HS-27A (cell line): ENCODE measurements around the gene KPNA3.
"Not testable (repeated sequence)": the region's sequence is repeated elsewhere in the genome, so short reads cannot be mapped to it uniquely, and the experiment has no call there.

Experiments used
- DNase-seq: peaks from one replicate; pipeline ENCODE4 v3.0.0-alpha.2; 2012; ENCODE audit warnings: low read depth, missing footprints

The KPNA3 gene

DNA sequence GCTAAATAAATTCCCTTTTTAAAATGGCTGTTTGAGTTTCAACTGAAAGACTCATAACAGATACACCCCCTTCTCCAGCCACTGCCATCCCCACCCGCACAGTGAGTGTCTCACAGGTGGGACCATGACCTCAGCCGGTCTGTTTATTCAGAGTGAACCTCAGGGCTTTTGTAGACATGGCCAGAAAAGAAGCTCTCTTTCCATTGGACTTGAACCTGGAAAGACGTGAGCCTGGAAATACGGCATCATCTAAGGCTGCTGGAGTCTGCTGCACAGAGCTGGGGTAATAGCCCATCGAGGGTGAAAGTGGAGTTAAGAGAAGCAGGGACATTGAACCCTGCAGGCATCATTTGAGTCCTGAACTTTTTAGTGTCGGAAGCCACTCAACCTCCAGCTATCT is 15.2 kb upstream of the KPNA3 start:
- no peak for DNase-seq

DNA sequence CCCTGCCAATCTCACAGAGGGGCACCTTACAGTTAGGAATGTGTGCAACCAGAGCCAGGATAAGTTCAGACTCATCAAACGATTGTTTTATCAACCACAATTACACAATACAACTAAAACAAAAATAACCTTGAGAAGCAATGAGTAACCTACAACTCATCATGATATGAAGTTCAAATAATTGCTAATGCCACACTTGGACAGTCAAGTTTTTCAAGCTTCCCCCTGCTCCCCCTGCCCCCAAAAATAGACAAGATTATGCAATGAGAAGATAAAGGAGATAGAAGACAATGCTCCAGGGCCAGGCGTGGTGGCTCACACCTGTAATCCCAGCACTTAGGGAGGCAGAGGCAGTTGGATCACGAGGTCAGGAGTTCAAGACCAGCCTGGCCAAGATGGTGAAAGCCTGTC is 13.6 kb upstream of the KPNA3 start:
- no peak for DNase-seq

DNA sequence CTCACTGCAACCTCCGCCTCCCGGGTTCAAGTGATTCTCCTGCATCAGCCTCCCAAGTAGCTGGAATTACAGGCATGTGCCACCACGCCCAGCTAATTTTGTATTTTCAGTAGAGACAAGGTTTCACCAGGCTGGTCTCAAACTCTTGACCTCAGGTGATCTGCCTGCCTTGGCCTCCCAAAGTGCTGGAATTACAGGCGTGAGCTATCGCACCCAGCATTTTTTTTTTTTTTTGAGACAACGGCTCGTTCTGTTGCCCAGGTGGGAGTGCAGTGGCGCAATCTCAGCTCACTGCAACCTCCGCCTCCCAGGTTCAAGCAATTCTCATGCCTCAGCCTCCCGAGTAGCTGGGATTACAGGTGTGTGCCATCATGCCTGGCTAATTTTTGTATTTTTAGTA is 10.6 kb upstream of the KPNA3 start:
- not testable (repeated sequence) for DNase-seq

DNA sequence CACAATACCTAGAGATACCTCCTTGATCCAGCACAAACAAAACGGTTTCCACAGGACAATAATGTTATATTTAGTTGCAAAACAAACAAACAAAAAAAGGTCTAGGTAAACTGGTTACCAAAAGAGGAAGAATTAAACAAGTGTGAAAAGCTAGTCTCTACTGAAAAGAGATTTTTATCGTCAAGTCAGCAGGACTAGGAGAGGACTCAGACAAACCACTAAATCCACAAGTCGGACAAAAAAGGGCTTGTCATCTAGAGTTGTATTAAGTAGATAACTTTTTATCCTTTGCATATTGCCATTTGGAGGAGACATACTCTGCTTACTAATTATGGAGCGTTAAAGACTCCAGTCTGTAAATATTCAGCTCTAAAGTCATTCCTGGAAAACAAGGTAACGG is 9.9 kb upstream of the KPNA3 start:
- no peak for DNase-seq

DNA sequence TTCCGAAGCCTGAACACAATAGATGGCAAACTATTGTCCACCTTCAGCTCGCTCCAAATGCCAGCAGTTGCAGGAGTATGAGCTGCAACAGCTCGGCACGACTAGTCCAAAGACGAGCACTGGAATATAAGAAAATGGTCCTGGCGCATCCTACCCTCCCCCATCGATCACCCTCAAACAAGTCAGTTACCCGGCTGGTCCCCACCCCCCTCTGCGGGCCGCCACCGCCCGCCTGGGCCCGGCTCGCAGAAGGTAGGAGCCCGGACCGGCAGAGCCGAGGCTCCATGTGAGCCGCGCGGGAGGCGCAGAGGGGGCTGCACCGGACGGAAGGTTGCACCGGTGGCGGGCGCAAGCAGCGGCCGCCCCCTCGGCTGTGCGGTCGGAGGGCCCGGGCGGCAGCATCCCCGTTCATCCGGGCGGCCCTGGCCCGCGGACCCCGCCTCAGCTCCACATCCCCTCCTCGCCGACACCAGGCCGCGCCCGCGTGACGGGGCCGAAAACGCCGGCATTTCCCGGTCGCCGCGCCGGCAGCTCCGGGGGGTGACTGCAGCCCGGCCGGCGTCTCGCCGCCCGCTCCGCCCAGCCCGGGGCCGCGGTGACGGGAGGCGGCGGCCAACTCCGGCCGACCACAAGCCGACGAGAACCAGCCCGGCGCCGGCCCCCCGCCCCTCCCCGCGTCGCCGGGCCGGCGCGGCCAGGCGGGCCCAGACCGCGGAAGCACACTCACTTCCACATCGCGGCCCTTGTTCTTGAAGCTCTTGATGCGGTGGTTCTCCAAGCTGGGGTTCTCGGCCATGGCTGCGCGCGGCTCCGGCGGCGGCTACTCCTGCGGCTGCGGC is 552 bp downstream of the KPNA3 start:
- no peak for DNase-seq

DNA sequence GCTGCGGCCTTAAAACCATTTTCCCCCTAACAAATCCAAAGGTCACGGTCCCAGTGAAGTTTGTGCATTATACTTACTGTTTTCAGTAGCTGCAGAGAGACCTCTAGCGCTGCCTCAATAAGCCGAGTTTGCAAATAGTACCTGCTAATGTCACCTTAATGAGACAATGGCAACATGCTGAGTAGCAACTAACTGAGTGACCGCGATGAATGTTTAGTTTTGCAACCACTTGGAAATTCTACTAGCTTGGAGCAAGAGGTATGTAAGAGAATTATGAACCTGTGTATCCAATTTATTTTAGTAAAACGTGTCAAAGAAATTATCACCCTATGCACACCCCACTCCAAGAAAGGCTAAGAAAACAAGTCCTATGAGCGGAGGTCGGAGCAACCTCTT is 1.2 kb downstream of the KPNA3 start:
- DNase-seq, result no peak

DNA sequence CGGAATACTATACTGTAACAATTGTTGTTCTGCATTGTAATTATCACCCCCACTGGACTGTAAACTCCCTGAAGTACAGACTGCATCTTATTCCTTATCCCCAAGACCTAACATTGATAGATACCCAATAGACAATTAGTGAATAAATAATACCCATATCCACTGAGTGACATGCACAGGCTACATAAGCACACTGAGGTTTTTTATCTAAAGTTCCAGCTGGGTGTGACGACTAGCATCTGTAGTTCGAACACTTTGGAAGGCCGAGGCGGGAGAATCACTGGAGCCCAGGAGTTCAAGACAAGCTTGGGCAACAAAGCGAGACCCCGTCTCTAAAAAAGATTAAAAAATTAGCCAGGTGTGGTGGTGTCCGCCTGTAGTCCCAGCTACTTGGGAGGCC is 2.5 kb downstream of the KPNA3 start:
- no peak for DNase-seq

DNA sequence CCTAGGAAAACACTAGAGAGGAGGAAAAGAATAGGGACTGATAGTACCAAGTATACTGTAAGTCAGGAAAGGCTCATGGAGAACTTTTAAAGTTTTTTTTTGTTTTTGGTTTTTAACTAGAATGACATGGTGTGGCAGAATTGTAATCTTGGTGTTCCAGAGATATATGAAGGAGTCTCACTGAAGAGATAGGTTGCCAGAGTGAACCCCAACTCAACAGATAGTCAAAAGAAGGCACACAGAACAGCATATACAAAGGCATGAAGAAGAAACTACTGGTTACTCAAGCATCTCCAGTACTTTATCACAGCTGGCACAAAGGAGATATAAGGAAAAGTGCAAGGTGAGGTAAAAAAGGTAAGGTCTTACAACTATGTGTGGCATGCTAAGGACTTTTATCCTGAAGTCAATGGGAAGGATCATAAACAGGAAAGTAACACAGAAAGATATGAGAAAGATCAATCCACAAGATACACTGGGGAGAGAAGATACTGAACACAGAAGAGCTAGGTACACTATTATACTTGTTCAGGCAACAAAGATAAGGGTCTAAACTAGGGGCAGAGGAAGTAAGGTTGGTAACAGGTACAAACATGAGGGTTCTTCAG is 6.0 kb downstream of the KPNA3 start:
- DNase-seq, result no peak

DNA sequence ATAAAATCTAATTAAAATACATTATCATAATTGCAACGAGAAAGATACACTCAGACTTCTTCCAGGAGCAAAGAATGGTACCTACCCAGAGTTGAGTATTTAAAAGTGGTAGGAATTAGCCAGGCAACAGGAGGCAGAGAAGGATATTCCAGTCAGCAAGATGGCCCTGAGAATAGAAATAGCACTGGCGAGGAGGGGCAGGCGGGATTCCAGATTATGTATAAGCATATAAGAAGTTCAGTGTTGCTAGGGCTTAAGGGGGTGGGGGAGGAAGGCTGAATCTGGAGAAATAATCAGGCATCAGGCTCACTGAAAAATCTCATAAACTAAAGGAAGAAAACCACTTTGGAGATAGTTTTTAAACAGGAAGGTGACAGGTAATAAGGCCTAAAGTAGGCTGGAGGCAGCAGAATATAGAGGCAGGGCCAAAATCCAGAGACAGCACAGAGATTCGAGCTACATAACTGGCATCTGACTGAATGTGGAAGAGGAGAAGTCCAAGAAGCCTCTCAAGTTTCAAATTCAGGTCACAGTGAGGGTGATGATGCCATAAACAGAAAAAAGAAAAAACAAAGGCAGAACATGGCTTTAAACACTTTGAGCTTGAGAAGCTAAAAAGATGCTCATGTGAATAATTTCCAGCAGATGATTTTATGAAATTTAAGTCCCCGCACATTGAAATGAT is 7.5 kb downstream of the KPNA3 start:
- no peak for DNase-seq

DNA sequence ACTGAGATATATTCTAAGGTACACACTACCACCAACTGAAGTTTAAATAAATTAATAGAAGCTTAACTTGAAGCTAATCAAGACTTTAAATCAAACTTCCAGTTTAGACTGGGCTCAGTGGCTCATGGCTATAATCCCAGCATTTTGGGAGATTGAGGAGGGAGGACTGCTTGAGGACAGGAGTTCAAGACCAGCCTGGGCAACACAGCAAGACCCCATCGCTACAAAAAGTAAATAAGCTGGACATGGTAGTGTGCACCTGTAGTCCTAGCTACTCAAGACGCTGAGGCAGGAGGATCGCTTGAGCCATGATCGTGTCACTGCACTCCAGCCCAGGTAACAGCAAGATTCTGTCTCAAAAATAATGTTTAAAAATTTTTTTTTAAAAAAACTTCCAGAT is 8.6 kb downstream of the KPNA3 start:
- DNase-seq, result no peak

DNA sequence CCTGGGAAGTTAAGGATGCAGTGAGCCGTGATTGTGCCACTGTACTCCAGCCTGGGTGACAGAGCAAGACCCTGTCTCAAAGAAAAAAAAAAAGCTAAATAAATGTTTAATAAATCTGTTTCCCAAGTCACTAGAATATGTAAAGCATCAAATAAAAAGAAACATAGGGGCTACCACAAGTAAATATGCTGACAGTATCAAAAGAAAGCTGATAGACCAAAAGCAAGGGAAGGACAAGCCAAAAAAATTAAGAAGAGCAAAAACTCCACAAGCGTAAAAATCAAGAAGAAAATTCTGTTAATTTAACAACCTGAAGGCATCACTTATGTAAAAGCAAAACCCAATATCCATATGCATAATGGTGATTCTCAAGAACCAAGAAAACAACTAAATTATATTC is 9.7 kb downstream of the KPNA3 start:
- no peak for DNase-seq

DNA sequence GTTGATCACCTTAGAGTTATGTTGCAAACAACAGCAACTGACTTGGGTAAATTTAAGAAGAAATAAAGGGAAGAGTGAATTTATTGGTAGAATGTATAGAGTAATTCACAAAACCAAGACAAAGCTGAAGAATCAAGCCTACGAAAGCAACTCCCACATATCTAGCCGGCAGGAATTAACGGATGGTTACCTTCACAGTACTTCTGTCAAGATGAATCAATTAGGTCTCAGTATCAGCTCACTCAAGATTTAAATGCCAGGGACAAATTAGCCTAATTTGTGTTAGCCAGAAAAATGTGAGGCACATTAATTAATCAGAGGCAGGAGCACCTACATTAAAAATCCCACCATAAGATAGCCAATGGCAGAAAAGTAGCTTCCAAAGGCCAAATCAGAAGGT is 10.7 kb downstream of the KPNA3 start:
- no peak for DNase-seq

DNA sequence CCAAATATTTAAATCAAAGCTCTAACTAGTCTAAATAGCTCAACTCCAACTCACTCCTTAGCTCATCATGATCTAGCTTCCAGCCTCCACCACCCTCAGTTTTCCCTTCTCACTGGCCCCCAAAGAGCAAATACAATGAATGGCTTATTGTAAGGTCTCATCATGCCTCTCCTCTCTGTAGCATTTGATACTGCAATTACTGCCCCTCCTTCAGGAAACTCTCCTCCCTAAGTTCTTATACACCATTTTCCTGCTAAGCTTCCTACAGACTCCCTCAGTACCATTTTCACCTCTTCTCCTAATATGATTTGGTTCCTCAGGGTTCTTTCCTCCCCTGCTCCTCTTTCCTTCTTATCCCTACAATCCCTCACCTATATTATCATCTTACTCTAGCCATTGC is 12.8 kb downstream of the KPNA3 start:
- DNase-seq, result no peak

DNA sequence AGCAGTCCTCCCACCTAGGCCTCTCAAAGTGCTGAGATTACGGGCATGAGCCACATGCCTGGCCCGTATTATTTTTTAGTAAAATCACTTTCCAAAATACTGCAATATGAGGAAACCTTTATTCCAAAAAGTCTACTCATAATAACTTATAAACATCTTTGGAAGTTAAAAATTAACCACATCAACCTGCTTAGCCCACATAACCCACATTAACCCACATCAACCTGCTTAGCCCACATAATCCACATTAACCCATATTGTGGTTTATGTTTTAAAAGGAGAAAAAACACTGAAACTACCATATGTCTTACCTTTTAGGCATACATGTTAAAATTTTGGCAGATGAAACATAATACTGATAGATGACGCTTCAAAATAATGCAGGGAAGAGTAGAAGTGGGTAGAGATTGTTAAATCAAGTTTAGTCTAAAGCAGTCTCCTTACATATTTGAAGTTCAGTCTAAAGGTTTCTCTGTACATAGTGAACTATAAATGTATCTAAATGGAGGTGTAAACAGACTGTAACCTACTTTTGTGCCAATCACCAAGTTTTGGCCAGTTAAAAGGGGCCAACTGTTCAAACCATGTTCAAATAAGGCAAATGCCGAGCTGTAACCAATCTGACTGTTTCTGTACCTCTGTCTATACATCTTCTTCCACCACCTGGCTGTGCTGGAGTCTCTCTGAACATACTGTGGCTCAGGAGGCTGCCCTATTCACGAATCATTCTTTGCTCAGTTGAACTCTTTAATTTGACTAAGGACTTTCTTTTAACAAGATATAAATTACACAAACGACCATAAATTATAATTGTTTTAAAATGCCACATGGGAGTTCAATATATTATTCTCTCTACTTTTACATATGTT is 14.5 kb downstream of the KPNA3 start:
- DNase-seq, result no peak

DNA sequence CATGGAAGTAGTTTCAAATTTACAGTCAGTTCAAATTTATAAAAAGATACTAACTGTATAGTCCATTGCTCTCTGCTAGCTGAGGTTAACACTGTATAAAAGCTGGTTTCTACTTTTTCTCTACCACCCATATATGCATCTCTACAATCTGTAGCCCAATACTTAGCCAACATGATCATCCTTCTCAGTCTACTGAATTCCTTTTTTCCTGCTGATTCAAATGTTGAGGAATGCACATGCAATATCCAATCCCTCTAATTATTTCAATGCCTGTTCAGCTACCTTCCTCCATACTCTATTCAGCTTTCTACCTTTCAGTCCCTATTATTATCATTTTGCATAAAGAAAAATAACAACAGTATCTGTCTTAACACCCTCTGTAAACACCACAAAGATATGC is 15.6 kb downstream of the KPNA3 start:
- DNase-seq, result no peak

DNA sequence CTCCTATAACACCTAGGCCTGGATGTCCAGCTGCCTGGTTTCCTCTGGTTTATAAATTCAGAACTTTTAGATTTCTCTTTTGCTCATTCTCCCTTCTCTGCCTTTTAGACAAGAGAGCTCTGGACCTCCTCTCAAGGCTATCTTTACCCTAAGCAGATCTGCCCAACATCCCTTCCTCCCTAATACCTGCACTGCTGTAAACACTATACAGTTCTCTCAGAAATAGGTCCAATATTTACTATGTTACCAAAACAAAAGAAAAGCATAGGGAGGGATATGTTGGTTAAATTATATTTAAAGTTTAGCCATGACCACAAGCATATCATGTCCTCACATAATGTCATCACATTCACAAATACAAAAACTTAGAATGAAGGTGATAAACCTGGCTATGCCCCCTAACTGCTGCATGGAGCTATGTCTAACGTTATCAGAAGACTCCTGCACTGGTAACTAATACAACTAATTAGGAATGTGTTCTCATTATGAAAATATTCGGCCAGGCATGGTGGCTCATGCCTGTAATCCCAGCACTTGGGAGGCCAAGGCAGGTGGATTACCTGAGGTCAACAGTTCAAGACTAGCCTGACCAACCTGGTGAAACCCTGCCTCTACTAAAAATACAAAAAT is 18.0 kb downstream of the KPNA3 start:
- DNase-seq, result no peak

DNA sequence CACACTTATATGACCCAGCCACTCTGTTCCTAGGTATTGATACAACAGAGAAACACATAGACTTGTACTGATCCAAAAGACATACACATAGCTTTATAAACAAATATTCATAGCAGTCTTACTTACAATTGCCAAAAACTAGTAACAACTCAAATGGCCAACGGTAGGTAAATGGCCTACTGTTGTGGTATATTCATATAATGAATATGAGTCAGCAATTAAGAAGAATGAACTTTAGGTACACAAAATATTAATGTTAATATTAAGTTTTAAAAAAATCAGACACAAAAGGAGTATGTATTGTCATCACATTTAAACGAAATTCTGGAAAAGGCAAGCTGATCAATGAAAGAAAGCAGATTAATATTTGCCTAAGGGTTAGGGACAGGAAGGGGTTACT is 19.7 kb downstream of the KPNA3 start:
- no peak for DNase-seq

DNA sequence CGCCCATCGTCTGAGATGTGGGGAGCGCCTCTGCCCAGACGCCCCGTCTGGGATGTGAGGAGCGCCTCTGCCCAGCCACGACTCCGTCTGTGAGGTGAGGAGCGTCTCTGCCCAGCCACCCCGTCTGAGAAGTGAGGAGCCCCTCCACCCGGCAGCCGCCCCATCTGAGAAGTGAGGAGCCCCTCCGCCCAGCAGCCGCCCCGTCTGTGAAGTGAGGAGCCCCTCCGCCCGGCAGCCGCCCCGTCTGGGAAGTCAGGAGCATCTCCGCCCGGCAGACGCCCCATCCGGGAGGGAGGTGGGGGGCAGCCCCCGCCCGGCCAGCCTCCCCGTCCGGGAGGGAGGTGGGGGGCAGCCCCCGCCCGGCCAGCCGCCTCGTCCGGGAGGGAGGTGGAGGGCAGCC is 30.7 kb downstream of the KPNA3 start:
- not testable (repeated sequence) for DNase-seq

DNA sequence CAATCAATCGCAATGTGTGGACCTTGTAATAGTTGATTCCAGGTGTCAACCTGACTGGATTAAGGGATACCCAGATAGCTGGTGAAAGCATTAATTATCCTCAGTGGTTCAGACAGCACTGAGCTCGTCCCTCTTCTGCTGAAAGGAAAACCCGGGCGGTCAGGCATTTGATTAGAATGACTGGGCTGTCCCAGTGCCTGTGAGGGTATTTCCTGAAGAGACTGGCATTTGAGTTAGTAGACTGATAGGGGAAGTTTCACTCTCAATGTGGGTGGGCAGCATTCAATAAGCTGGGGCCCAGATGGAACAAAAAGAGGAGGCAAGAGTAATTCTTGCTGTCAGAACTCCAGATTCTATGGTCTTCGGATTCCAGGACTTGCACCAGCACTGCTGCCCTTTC is 31.9 kb downstream of the KPNA3 start:
- DNase-seq, result no peak

DNA sequence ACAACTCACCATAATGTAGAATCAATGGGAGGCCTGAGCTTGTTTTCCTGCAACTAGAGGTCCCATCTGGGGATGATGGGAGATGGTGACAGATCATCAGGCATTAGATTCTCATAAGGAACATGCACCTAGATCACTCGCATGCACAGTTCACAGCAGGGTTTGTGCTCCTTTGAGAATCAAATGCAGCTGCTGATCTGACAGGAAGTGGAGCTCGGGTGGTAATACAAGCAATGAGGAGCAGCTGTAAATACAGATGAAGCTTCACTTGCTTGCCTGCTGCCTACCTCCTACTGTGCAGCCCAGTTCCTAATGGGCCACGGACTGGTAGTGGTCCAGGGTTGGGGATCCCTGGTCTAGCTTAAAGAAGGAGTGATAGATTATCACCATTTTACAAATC is 33.0 kb downstream of the KPNA3 start:
- no peak for DNase-seq

DNA sequence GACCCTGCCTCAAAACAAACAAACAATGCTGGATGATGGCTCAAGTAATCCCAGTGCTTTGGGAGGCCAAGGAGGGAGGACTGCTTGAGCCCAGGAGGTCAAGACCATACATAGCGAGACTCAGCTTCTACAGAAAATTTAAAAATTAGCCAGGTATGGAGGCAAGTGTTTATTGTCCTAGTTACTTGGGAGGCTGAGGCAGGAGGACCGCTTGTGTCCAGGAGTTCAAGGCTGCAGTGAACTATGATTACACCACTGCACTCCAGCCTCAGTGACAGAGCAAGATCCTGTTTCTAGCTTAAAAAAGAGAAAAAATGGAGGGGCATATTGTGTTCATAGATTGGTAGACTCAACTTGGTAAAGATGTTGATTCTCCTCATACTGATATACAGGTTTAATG is 36.2 kb downstream of the KPNA3 start:
- DNase-seq, result no peak

DNA sequence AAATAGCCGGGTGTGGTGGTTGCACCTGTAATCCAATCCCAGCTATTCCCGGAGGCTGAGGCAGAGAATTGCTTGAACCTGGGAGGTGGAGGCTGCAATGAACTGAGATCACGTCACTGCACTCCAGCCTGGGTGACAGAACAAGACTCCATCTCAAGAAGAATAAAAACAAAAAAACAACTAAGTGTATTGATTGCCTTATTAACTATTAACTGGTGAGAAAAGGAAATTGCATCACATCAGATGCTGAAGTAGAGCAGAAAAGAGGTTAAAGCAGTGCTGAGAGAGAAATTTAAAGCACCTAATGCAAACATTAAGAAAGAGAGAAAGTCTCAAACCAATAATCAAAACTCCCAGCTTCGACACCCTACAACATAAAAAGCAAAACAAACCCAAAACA is 38.3 kb downstream of the KPNA3 start:
- no peak for DNase-seq
